IMR-90 (cell line): ENCODE results near the gene GALNT16. TPM values are rescaled to one million over a fixed set of nuclear protein-coding genes. Genes with fewer than 3 reads are reported as not detected.

Experiments used
- ATAC-seq: fragments of 200-7000 bp; cut with Tn5 transposase; 2 replicates; pipeline ENCODE4 v1.9.1; 2020; ENCODE audit warnings: low read depth, mild to moderate bottlenecking, moderate library complexity
- BruUV-seq: library from RNA; stranded (reverse); fragments of 400-500 nt; replicated peaks from 2 replicates; lab custom pipeline; 2021; lab: Mats Ljungman, UMichigan
- CTCF ChIA-PET: fragments of 300-600 bp; formaldehyde crosslinking; extraction: SDS; loops from one replicate; lab custom pipeline; 2021; ENCODE audit warnings: antibody characterized with exemption; lab: Yijun Ruan, JAX
- POLR2A ChIA-PET: fragments of 300-600 bp; sonication (Branson Sonifier 250); formaldehyde crosslinking; loops from one replicate; lab custom pipeline; 2022; ENCODE audit warnings: antibody characterized with exemption; ENCODE audit not compliant: unreplicated experiment; lab: Charles Lee
- DNase-seq: peaks from one replicate; pipeline ENCODE4 v3.0.0; 2013
- H2AFZ ChIP-seq: replicated peaks from 2 replicates; pipeline ENCODE3; 2013; ENCODE audit warnings: low read length, mild to moderate bottlenecking; ENCODE audit not compliant: poor library complexity
- H2AK5ac ChIP-seq: 2 replicates; pipeline ENCODE4 v1.6.1; 2013; ENCODE audit warnings: low read depth, low read length, inconsistent platforms
- H2AK9ac ChIP-seq: replicated peaks from 2 replicates; pipeline ENCODE3; 2013; ENCODE audit warnings: mild to moderate bottlenecking, low read depth, low read length, moderate library complexity; ENCODE audit not compliant: poor library complexity
- H2BK120ac ChIP-seq: 2 replicates; pipeline ENCODE4 v1.6.1; 2013; ENCODE audit warnings: low read depth, low read length, inconsistent platforms
- H2BK15ac ChIP-seq: 3 replicates; pipeline ENCODE4 v1.6.1; 2013; ENCODE audit warnings: low read depth, low read length, inconsistent platforms
- H2BK20ac ChIP-seq: 2 replicates; pipeline ENCODE4 v1.6.1; 2013; ENCODE audit warnings: low read depth, mild to moderate bottlenecking, inconsistent platforms, low read length, moderate library complexity
- H2BK5ac ChIP-seq: 2 replicates; pipeline ENCODE4 v1.6.1; 2013; ENCODE audit warnings: mild to moderate bottlenecking, low read depth, low read length, inconsistent platforms; ENCODE audit not compliant: poor library complexity, severe bottlenecking
- H3K14ac ChIP-seq: replicated peaks from 2 replicates; pipeline ENCODE4 v1.6.1; 2013; ENCODE audit warnings: low read depth, low read length, inconsistent platforms
- H3K18ac ChIP-seq: 2 replicates; pipeline ENCODE4 v1.6.1; 2013; ENCODE audit warnings: low read depth, low read length, control low read depth
- H3K23ac ChIP-seq: 2 replicates; pipeline ENCODE4 v1.6.1; 2013; ENCODE audit warnings: low read depth, low read length, inconsistent platforms
- H3K27ac ChIP-seq: 2 replicates; pipeline ENCODE4 v1.5.1; 2013; ENCODE audit warnings: mild to moderate bottlenecking, control low read depth, low read length; ENCODE audit not compliant: insufficient read depth
- H3K27me3 ChIP-seq: 2 replicates; pipeline ENCODE4 v1.6.1; 2013; ENCODE audit warnings: low read length; ENCODE audit not compliant: control insufficient read depth, insufficient read depth
- H3K36me3 ChIP-seq: 2 replicates; pipeline ENCODE4 v1.6.1; 2013; ENCODE audit warnings: low read length, mixed read lengths; ENCODE audit not compliant: control insufficient read depth, insufficient read depth
- H3K4ac ChIP-seq: 2 replicates; pipeline ENCODE4 v1.6.1; 2013; ENCODE audit warnings: low read depth, low read length, inconsistent platforms
- H3K4me1 ChIP-seq: 2 replicates; pipeline ENCODE4 v1.6.1; 2013; ENCODE audit warnings: low read length, mixed read lengths; ENCODE audit not compliant: control insufficient read depth, insufficient read depth
- H3K4me2 ChIP-seq: 2 replicates; pipeline ENCODE4 v1.6.1; 2013; ENCODE audit warnings: low read depth, mild to moderate bottlenecking, control low read depth, low read length, moderate library complexity
- H3K4me3 ChIP-seq: 2 replicates; pipeline ENCODE4 v1.5.1; 2013; ENCODE audit warnings: low read depth, mild to moderate bottlenecking, control low read depth, low read length, moderate library complexity; ENCODE audit not compliant: insufficient read depth
- H3K56ac ChIP-seq: 2 replicates; pipeline ENCODE4 v1.6.1; 2013; ENCODE audit warnings: low read length, inconsistent platforms; ENCODE audit not compliant: insufficient read depth; ENCODE audit errors: extremely low read depth
- H3K79me1 ChIP-seq, 2 experiments: 2 replicates each; pipeline ENCODE4 v1.6.1; 2013; ENCODE audit warnings: low read length in 2 of 2, inconsistent platforms in 1 of 2, low read depth in 1 of 2
- H3K9ac ChIP-seq: 2 replicates; pipeline ENCODE4 v1.6.1; 2013; ENCODE audit warnings: low read depth, low read length, control low read depth
- H3K9me1 ChIP-seq: 2 replicates; pipeline ENCODE4 v1.6.1; 2013; ENCODE audit warnings: low read length, inconsistent platforms; ENCODE audit not compliant: insufficient read depth
- H3K9me3 ChIP-seq: 2 replicates; pipeline ENCODE4 v1.6.1; 2013; ENCODE audit warnings: low read length; ENCODE audit not compliant: control insufficient read depth, insufficient read depth
- H4K20me1 ChIP-seq: 2 replicates; pipeline ENCODE4 v1.6.1; 2013; ENCODE audit warnings: low read length, inconsistent platforms; ENCODE audit not compliant: insufficient read depth
- H4K5ac ChIP-seq: 2 replicates; pipeline ENCODE4 v1.6.1; 2013; ENCODE audit warnings: mild to moderate bottlenecking, low read depth, low read length, control low read depth
- H4K8ac ChIP-seq, 2 experiments: 2 replicates each; pipeline ENCODE4 v1.6.1; 2013; ENCODE audit warnings: low read depth in 2 of 2, low read length in 2 of 2, control low read depth in 1 of 2, inconsistent platforms in 1 of 2
- H4K91ac ChIP-seq: 2 replicates; pipeline ENCODE4 v1.6.1; 2013; ENCODE audit warnings: low read depth, low read length, inconsistent platforms; ENCODE audit not compliant: insufficient read depth
- BHLHE40 ChIP-seq: fragments of 150-350 bp; IDR thresholded peaks from 2 replicates; pipeline ENCODE4 v1.6.1; 2016; ENCODE audit warnings: mild to moderate bottlenecking, low read depth, low read length
- CEBPB ChIP-seq: IDR thresholded peaks from 2 replicates; pipeline ENCODE4 v1.6.1; 2012; ENCODE audit warnings: low read depth, low read length, improper control_type of control experiment
- FOS ChIP-seq: fragments of 150-350 bp; IDR thresholded peaks from 2 replicates; pipeline ENCODE4 v1.6.1; 2016; ENCODE audit warnings: low read depth, low read length
- MAFK ChIP-seq: IDR thresholded peaks from 2 replicates; pipeline ENCODE4 v1.6.1; 2012; ENCODE audit warnings: low read depth, low read length, improper control_type of control experiment
- MAZ ChIP-seq: IDR thresholded peaks from 2 replicates; pipeline ENCODE4 v1.6.1; 2012; ENCODE audit warnings: low read depth, mild to moderate bottlenecking, low read length, improper control_type of control experiment, moderate library complexity, borderline replicate concordance
- MXI1 ChIP-seq: IDR thresholded peaks from 2 replicates; pipeline ENCODE4 v1.6.1; 2012; ENCODE audit warnings: low read depth, mild to moderate bottlenecking, low read length, moderate library complexity, borderline replicate concordance
- POLR2A ChIP-seq: IDR thresholded peaks from 2 replicates; pipeline ENCODE4 v1.6.1; 2012; ENCODE audit warnings: mild to moderate bottlenecking, low read depth, low read length
- RAD21 ChIP-seq: IDR thresholded peaks from 2 replicates; pipeline ENCODE4 v1.6.1; 2012; ENCODE audit warnings: low read length, improper control_type of control experiment
- SMC3 ChIP-seq: fragments of 150-350 bp; IDR thresholded peaks from 2 replicates; pipeline ENCODE4 v1.6.1; 2016; ENCODE audit warnings: low read depth, mild to moderate bottlenecking, antibody characterized with exemption, low read length, moderate library complexity
- WGBS, 2 experiments: methylation state at CpG; one replicate each; pipeline versions ENCODE4 v1.1.5 to v1.1.7; 2013; ENCODE audit warnings: missing lambda C conversion rate in 2 of 2; ENCODE audit not compliant: insufficient read length in 1 of 2; ENCODE audit errors: extremely low coverage in 2 of 2; 5-methylcytosine and 5-hydroxymethylcytosine counted together
- dilution Hi-C: fragments of 300-500 bp; cut with HindIII; formaldehyde crosslinking; loops from one replicate; pipeline ENCODE4 v1.14.3; 2018; ENCODE audit warnings: low sequenced_read_pairs; ENCODE audit not compliant: unreplicated experiment
- in situ Hi-C: fragments of 300-500 bp; cut with MboI; formaldehyde crosslinking; loops from 3 replicates; pipeline ENCODE4 v1.14.3; 2019; ENCODE audit warnings: low sequenced_read_pairs, inconsistent platforms, mixed read lengths
- intact Hi-C: fragments of 100-400 bp; cut with micrococcal nuclease; formaldehyde crosslinking; loops from 2 replicates; pipeline ENCODE4 v1.10.0; 2022
- polyA plus RNA-seq, 3 experiments: library from polyadenylated mRNA; depleted of rRNA; stranded (reverse); fragments of >200 nt; gene quantifications; 2 replicates each; pipeline ENCODE4 v1.2.3, GENCODE V29; 2012; ENCODE audit warnings: low replicate concordance in 1 of 3
- total RNA-seq: library from RNA; depleted of rRNA; stranded (reverse); fragments of >200 nt; gene quantifications from 2 replicates; pipeline ENCODE4 v1.2.3, GENCODE V29; 2012
- TF ChIP-seq, protein P1 (sequence below): conservative IDR thresholded peaks from 2 replicates; pipeline ENCODE4 v1.5.1; 2012; ENCODE audit warnings: mild to moderate bottlenecking, low read depth, low read length, improper control_type of control experiment

The GALNT16 gene
- total and polyA plus RNA-seq, 2 of the 4 experiments (the other 2 are of a cell fraction), result 0.36 to 1.5 TPM

DNA sequence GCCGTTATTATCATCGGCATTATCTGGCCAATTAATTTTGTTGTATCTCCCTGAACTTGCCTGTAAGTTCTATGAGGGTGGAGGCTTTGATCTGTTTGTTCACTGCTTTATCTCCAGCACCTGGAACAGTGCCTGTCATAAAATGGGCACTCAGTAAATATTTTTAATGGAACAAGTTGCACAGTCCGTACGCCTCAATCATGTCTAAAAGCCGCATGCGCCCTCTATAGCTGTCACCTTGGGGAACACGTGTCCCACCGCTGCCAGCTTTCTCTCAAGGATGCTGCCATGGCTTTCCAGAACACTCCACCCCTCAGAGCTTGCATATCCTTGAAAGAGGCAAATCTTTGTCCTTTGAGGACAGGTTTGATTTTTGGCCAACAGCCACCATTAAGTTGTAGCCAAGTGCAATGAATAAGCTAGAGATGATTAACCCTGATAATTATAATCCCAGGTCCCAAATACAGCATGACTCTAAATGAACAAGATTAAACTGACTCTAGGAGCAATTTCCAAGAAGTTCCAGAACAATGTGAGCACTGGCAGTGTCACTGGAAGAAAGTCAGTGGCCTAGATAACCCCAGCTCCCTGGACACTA is 83.1 kb downstream of the GALNT16 start:
- no peaks in the 10 kb centered on the region for H3K4me1 ChIP-seq

More for the DNA sequence above, 83.1 kb downstream of the GALNT16 start:
- TF ChIP-seq POLR2A (no peak), SMC3 (no peak), CEBPB (no peak), MXI1 (no peak), MAFK (no peak), BHLHE40 (no peak), RAD21 (no peak), MAZ (no peak), FOS (no peak)
- TF ChIP-seq, protein P1, sequence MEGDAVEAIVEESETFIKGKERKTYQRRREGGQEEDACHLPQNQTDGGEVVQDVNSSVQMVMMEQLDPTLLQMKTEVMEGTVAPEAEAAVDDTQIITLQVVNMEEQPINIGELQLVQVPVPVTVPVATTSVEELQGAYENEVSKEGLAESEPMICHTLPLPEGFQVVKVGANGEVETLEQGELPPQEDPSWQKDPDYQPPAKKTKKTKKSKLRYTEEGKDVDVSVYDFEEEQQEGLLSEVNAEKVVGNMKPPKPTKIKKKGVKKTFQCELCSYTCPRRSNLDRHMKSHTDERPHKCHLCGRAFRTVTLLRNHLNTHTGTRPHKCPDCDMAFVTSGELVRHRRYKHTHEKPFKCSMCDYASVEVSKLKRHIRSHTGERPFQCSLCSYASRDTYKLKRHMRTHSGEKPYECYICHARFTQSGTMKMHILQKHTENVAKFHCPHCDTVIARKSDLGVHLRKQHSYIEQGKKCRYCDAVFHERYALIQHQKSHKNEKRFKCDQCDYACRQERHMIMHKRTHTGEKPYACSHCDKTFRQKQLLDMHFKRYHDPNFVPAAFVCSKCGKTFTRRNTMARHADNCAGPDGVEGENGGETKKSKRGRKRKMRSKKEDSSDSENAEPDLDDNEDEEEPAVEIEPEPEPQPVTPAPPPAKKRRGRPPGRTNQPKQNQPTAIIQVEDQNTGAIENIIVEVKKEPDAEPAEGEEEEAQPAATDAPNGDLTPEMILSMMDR, result no peak
- in situ Hi-C loops, result no loop called here
- Histone ChIP-seq H3K4ac (no peak overlapping the region), H3K27me3 (peaks cover 37% of the 10 kb centered on the region), H3K79me1 (no peaks in the 10 kb centered on the region), H3K4me3 (no peak overlapping the region), H3K56ac (no peak overlapping the region), H4K8ac (no peak overlapping the region), H3K14ac (no peak overlapping the region), H2BK5ac (no peak overlapping the region), H4K91ac (no peak overlapping the region), H3K36me3 (no peaks in the 10 kb centered on the region), H3K9me3 (no peaks in the 10 kb centered on the region), H4K20me1 (no peaks in the 10 kb centered on the region), H2AFZ (no peak overlapping the region), H3K9me1 (0 out of 2 replicates have a peak, but pooled peaks cover 3% of the 10 kb centered on the region), H3K23ac (no peak overlapping the region), H2BK20ac (no peak overlapping the region), H2BK15ac (no peak overlapping the region), H2BK120ac (no peak overlapping the region), H3K27ac (no peak overlapping the region), H2AK9ac (no peak overlapping the region), H3K4me2 (no peak overlapping the region), H4K5ac (no peak overlapping the region), H2AK5ac (no peak overlapping the region), H3K18ac (no peak overlapping the region), H3K9ac (no peak overlapping the region)
- intact Hi-C loops, result no loop called here
- no CpG with 5 or more reads among the region's 8 CpGs for WGBS, 2 experiments
- dilution Hi-C loops, result no loop called here
- ChIA-PET POLR2A (no interaction called here), CTCF (no interaction called here)
- BruUV-seq, result no TSS peak
- ATAC-seq (no peak), DNase-seq (no peak)
